ENCODE data around the gene ADO. TPM values are rescaled to one million over a fixed set of nuclear protein-coding genes. Genes with fewer than 3 reads are reported as not detected.

ADO gene
- total and polyA plus RNA-seq, 2 of the 13 experiments (the other 11 are each of a cell fraction or from before 2014, with no cell fraction given): 8.9 to 15.9 TPM

GRCh38 chr10:62805231-62806099 is 945 bp downstream of the ADO start (continued):
- TF ChIP-seq ZNF407 (CRISPR knock-in tag; IDR thresholded peaks at IDR 0.05; ENCODE audit: not compliant biosample characterization): peak; percentile 9
- 0 out of 2 replicates have a peak, but pooled peaks have one; percentile 10 for TF ChIP-seq IRF2 (CRISPR knock-in tag; IDR thresholded peaks at IDR 0.05)
- TF ChIP-seq ZNF563 (CRISPR knock-in tag; IDR thresholded peaks at IDR 0.05): no peak
- no peak for TF ChIP-seq NFE2 (CRISPR knock-in tag; IDR thresholded peaks at IDR 0.05)
- TF ChIP-seq KDM5A (IDR thresholded peaks at IDR 0.05; ENCODE audit: borderline replicate concordance, low read length): no peak
- peak; percentile 74 for TF ChIP-seq RBFOX2 (IDR thresholded peaks at IDR 0.05; ENCODE audit: low read depth, low read length)
- TF ChIP-seq ZNF770 (CRISPR knock-in tag; IDR thresholded peaks at IDR 0.05): no peak
- peak; percentile 62; the same call in 1 of the 2 replicates for TF ChIP-seq ZNF776 (CRISPR knock-in tag; IDR thresholded peaks at IDR 0.05)
- no peak for TF ChIP-seq ZNF205 (CRISPR knock-in tag; IDR thresholded peaks at IDR 0.05)
- no peak for TF ChIP-seq SMAD3 (CRISPR knock-in tag; IDR thresholded peaks at IDR 0.05)
- TF ChIP-seq ARID4A (CRISPR knock-in tag; IDR thresholded peaks at IDR 0.05; ENCODE audit: borderline replicate concordance): peak; percentile 42
- TF ChIP-seq TFDP2 (CRISPR knock-in tag; IDR thresholded peaks at IDR 0.05): 0 out of 2 replicates have a peak, but pooled peaks have one; percentile 45
